ENCODE measurements around the gene AP1S2.
"Not testable (repeated sequence)": the region's sequence is repeated elsewhere in the genome, so short reads cannot be mapped to it uniquely, and the experiment has no call there.

The AP1S2 gene

DNA sequence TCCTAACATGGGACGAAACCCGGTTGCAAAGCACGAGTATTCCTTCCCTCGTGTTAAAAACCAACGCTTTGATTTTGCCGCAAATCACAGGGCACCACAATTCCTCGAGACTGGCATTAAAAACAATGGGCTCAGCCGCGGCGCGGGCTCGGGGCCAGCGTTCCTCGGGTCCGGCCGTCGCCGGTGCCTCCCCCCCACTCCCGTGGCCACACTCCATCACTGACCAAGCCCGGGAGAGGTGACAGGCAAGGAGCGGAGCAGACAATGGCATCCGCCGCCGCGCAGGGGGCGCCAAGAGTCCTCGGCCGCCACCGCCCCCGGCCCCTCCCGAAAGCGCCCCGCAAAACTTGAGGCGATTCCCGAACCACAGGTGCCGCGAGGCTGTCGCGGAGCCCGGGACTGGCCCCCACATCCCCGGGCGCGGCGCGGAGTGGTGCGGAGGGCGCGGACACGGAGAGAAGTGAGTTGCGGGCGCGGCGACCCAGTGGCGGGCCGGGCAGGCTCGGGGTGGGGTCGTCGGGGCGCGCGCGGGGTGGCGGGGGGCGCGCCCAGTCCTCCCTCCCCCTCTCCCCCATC is 445 bp downstream of the AP1S2 start:
- DNase-seq: peak; percentile 58

DNA sequence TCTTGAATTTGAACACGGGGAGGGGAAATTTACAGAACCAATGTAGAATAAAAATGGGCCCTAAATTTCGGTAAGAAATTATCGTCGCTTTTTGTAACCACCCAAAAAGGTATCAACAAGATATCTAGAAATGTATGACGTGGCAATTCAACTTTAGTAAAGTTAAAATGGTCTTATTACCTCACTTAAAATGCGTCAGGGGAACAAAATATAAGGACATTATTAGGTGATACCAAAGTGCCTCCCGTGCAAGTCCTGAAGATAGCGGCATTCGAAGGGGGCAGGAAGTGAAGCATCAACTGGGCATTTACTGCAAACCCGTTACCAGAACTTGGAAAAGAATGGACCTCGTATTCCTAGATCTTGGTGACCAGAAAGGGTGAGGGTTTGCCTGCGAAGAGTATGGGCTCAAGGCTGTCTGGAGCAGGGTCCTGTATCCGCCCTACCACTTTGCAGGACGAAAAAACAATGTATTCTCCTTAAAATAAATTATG is 980 bp downstream of the AP1S2 start:
- DNase-seq: peak; percentile 48

DNA sequence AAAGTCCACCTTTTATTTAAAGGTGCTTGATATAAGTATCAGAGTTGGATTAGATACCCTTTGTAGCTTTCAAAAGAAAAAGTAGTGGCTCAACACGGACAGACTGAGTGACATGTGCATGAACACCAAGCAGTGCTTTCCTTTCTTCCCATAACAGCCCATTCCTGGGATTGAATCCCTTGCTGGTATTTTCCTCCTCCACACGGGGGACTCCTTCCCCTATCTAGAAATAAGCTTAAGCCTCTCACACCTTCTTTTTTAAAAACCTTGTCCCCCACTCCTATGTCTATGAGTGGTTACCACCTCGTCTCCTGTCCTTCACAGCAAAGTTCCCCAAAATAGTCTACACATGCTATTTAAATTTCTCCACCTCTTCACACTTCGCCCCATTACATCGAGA is 5.1 kb downstream of the AP1S2 start:
- DNase-seq: peak; percentile 38

DNA sequence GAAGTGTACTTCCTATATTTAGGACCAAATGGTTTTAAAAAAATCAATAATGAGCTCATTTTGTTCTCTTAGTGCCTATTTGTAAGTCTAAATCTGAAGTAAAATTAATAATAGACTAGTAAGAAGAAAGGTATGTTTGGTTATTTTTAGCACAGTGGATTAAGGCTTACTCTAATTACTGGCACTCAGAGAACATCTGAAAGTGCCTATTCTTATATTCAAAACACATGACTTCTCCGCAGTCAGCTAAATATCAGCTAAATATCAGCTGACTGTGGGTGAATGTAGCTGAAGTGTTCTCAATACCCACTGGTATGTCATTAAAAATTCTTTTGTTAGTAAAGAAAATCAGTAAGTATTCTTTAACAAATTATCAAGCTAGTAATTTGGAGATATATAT is 6.0 kb downstream of the AP1S2 start:
- DNase-seq: no peak

DNA sequence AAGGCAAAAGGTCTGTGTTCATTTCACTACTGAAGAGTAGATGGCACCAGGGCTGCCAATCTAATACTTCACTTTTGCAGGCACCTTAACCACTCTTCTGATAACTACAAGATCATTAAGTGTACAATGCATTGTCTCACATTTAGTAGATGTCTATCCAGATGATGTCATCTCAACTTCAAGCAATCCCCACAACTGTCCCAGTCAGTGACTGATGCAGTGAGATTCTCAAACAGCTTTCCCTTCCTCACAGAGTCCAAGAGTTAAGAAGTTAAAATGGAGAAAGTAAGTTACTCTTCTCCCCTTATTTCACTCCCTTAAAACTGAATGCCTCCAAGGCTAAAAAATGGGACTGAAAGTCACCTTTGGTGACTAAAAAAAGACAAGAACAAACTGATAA is 10.7 kb downstream of the AP1S2 start:
- no peak for DNase-seq

DNA sequence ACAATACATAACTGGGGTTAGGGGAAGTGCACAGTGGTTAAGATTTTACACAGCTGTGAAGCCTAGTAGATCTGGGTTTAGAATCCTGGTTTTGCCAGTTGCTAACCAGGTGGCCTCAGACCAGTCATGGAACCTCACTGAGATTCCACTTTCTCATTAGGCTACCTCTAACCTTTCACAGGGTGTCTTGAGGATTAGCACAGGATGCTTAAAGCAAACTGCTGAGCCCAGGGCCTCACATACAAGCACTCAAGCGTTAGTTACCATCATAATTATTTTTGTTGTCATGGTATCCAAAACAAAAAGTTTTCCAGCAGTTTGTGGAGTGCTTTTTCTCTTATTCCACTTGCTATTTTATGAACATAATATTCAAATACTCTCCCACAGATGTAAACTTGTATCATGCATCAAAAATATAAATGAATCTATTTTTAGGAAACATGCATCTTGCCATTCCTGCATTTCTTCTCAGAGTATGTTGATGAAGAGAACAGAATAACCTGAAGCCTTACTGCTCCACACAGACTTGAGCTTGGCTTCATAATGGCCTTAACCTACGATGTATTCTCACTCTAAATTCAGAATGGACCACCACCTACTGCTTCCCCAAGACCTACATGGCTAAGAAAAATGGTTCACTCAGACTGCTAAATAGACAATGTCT is 12.6 kb downstream of the AP1S2 start:
- no peak for DNase-seq

DNA sequence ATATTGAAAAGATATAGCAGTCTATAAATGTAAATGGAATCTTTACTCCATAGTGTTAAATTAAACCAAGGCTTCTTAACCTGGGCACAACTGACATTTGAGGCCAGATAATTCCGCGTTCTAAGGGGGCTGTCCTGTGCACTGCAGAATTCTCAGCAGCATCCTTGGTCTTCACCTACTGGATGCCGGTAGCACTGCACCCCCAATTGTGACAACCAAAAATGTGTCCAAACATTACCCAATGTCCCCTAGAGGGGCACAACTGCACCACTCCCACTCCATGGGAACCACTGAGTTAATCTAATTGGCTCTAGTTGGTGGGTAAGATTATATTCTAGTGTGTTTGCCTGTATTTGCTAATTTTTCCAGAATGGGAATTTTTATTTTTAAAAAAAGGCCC is 16.6 kb downstream of the AP1S2 start:
- peak; percentile 6 for DNase-seq

DNA sequence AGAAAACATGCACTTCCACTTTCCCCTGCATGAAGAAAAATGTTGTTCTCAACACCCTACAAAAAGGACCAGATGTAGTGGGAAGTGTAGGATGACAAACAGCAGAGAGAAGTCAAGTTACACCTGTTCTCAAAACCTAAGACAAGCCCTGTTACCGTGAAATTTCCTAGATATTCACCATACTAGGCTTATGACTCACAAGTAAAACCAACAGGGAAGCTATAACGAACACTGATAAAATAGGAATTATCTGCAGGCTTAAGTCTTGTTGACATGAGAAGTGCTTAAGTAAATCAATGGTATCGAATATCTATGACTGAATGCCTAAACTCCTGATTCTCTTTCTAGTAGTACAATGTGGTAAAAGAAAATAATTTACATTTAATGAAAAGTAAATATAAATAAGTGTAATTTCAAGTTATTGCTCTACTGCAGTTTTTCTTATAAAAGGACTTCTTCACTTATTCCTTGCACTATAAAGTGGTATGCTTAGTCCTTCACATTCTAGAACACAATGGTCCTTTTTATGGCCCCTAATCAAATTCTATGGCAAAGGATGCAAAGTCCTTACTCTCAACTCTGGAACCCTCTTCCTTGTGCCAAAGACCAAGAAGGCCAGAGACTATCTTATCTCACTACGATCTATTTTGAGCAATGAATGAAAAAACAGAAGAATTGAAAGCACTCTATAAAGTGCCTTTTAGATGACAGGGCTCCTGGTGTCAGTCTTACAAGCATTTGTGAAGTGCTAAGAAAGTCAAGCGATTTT is 19.6 kb downstream of the AP1S2 start:
- DNase-seq: no peak

DNA sequence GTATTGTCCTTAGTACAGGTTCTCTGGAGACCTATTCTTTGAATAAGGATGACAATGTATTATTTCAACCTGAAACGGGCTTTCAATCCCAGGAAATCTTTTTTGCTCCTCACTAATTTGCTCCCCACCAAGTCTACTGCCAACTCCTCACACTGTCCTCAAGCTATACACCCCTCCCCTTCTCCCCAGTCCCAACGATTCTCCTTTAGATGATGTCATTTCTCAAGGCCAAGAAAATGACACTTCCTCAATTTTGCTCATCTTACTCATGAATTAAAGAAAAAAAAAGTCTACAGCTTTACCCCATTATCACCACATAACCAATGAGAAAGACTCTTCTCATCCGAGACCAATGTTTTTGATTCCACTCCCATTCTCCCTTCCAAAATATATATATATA is 20.6 kb downstream of the AP1S2 start:
- DNase-seq: no peak

DNA sequence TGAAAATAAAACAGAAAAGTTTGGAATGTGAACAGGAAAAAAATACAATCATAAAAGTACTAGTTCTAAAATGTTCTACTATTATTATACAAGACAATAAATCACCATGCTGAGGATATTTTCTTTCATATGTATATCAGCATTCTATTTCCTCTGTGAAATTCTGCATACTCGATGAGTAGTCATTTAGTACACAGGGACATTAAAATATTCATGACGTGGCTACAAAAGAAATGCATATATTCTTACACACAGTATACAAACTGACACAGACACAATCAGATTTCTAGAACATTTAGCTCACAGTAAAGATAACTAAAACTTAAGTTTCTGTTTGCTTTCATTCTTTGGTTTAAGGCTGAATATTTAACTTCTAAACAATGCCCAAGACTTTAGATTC is 23.3 kb downstream of the AP1S2 start:
- not testable (repeated sequence) for DNase-seq

DNA sequence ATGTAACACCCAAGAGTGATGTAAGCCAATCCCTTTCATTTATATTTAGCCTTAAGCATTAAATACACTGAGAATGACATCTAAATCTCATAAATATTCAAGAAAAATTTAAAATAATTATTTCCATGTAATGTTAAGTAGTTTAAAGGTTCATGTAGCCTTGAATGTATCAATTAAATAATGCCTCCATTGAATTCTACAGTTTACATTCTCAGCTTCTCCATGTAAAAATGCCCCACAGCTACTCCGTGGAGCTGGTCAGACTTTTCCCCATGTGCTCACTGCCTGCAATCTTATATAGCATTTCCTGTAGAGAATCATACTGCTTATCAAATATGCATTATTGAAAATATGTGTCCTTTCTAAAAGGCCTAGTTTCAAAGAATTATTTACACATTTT is 25.4 kb downstream of the AP1S2 start:
- no peak for DNase-seq

DNA sequence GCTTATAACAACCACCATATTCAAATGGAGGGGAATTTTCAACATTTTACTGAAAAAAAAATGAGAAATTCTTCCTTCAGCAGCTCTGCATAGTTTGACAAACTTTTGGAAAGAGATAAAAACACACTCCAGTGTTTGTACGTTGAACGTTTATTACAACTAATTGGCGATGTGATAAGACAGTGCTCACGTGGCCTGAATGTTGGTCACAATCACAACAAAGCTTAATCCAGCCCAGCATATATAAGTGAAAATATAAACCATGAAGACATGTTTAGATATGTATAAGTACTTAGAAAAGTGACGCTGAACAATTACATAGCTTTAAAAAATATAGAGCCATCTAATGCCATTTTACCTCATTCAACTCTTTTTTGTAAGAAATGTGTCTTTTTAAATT is 28.7 kb downstream of the AP1S2 start:
- DNase-seq: no peak

DNA sequence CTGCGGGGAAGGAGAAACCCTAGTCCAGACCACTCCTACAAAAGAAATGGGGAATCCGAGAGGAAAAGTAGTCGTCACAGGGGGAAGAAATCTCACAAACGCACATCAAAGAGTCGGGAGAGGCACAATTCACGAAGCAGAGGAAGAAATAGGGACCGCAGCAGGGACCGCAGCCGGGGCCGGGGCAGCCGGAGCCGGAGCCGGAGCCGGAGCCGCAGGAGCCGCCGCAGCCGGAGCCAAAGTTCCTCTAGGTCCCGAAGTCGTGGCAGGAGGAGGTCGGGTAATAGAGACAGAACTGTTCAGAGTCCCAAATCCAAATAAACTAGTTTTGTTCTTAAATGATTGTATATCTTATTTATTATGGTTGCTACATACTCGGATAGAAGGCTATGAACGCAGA is 31.7 kb downstream of the AP1S2 start:
- no peak for DNase-seq

DNA sequence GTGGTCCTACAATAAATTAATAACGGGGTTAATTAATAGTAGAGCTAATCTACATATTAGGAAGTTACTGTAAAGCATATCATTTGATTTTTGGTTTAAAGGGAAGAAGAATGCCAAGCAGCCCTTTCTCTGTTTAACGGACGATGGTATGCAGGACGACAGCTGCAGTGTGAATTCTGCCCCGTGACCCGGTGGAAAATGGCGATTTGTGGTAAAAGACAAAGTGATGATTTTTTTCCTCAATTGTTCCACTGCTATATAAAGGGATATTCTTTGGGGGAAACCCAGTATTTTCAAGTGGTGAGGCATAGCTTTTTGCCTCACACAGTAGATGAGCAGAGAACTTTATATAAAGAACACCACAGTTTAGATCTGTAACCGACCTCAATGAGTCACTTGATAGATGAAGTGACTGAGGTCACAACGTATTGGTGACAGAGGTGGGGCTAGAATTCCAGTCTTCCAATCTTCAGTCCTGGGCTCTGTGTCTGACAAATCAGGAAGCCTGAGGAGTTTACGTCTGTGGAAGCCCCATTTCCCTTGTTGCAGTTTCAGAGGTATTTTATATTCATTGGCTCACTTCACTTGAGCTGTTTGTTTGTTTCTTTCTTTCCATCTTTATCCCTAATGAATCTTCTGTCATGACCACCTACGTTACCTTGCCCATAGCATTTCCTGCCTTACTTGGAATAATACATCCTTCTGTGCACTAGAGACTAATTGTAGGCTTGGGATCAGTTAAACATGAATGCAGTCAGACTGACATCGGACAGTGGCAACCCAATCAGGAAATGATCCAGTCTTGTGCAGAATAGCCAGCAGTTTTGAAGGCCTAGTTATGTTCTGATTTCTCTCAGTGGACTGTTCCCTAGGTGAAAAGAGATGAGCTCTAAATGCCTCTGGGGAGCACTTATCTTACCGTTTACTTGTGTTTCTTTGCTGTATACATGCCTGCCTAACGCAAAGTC is 34.2 kb downstream of the AP1S2 start:
- no peak for DNase-seq

DNA sequence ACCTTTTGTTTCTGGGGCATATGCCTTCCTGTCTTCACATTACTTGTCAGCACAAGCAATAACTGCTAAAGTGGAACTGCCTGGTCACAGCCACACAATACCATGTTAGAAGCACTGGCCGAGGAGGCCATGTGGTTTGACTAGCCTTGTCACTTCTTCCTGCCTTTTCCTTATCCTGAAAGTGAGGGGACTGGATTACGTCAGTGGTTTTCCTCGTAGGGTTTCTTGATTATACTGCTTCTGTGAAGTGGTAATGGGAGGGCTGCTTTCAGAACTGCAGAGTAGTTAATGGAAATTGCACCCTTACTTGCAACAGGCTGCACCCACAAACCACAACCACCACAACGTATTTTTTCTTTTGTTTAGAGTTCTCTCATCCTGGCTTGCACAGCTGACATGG is 37.7 kb downstream of the AP1S2 start:
- no peak for DNase-seq

DNA sequence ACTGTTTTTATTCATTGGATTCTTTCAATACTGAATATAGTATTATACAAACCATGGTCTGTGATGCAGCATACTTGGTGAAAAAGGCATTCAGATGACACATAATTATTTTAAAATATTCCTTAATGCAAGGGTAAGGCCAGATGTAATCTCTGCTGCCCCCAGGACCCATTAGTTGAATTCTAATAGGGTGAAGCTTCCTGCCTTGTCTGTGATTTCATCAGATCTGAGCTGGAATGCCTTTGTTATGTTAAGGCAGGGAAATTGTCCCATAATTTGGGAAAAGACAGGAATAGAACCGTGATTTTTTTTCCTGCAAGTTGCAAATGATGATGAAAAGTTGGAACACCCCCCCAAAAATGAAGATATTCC is 38.2 kb downstream of the AP1S2 start:
- DNase-seq: no peak

DNA sequence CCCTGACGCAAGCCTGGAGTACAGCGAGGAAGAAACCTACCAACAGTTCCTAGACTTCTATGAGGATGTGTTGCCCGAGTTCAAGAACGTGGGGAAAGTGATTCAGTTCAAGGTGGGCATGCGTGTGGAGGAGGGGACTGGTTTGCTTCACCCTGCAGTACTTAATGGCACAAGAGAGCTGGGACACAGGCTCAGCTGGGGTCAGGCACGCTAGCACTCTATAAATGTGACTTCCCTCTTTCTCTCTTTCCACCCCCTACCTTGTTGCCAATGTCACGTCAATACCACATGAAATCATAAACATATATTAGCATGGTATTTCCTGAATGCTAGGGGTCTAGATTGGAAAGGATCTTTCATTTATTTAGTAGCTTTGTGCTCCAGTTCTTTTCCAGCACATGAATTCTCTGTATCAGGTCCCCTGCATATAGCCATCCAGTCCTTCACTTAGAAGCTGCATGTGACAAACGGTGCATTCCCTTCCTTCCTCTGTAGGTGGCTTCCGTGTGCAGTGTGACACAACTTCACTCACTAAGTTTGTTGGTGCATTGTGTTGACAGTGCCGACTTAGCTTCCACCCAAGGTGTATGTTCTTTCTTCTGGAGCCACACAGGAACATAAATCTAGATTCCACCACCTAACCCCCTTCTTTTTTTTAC is 38.7 kb downstream of the AP1S2 start:
- DNase-seq: peak; percentile 2

DNA sequence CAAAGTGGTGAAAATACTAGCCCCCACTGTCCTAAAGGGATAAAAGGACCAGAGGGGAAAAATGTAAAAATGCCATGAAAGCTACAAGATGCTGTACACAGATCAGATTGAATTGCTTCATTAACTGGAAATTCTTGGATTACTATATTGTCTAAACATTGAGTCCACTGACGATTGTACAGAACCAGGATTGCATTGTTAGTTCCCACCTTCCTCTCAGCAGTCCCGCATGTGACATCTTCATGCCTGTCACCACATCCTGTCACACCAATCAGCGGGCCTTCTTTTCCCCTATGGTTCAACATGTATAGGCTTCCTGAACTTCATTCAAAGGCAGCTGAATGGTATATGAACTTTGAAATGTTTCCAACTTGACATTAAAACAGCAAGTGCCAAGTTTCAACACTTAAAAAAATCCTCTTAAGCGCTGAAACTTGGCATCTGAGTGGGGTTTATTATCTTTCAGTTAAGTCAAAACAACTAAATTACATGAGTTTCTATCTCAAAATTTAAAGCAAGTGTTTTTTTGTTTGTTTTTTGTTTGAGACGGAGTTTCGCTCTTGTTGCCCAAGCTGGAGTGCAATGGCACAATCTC is 39.7 kb downstream of the AP1S2 start:
- no peak for DNase-seq

DNA sequence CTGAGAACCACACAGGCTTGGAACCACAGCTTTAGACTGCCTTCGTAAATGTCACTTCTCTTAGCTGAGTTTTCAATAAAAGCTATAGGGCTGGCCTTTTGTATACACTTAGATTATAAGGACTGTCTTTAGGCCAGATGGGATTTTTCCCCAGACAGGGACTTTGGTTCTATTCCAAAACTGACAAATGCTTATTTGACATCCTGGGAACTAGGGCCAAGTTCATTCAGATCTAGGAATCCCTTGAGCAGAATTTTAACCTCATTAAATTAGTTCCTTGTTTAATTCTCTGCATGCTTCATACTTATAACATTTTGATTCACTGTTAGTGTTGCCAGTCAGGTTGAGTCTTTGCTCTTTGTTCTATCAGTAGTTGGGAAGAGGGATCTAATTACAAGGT is 41.2 kb downstream of the AP1S2 start:
- DNase-seq: peak; percentile 64

DNA sequence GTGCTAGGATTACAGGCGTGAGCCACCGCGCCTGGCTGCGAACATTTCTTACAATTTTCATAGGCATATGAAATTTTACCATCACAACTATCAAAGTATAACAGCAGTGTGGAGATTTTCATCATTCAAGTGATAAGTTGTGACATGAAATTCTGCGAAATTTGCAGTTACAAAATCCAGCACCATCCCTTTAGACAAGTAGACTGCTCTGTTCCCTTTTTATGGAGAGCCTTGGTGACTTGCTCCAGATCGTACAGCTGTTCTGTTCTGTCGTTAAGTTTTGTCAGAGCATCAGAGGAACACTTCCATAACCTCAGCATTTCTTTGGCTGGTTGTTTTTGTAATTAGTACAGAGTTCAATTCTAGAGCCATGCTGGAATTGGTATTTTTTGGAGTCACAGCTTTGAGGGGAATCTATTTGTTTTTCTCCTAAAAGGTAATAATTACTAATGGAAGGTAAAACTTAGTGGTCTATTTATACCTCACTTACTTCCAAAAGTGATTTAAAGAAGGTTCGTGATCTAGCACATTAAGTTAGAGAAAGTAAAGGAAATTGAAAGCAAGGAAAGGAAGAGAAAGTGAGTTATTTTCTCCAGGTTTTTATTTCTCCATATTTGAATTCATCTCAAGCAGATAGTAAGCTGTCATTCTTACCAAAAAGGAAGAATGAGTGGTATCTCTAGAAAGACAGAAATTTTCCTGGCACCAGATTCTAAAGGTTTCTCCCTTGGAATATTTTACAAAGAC is 42.2 kb downstream of the AP1S2 start:
- DNase-seq: no peak

DNA sequence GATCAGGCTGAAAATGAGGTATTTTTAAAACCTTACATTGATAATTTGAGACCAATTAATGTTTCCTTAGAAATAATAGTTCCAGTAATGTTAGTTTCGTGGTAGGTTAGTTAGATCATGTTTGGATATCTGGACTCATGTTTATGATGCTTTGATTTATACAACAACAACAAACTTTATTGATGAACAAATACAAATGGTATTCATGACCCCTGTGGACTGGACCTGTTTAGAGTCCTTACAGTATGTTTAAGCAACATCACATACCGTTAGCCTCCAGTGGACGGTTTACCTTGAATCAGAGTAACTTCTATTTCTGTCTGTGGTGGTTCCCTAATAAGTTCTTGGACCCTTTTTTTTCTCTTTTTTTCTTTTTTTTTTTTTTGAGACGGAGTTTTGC is 46.4 kb downstream of the AP1S2 start:
- no peak for DNase-seq

Measured in NCI-H69 (cell line).